DOHH2 (cell line): ENCODE data around the gene COLEC12.

Source experiments
- EZH2phosphoT487 ChIP-seq: fragments of 200-600 bp; sonication (generic); IDR thresholded peaks from 2 replicates; pipeline ENCODE4 v1.6.1; 2017; ENCODE audit warnings: borderline replicate concordance, mild to moderate bottlenecking, antibody characterized with exemption, low read length, moderate library complexity, mixed read lengths
- TF ChIP-seq, protein P1 (sequence below): fragments of 200-600 bp; sonication (generic); IDR thresholded peaks from one replicate; pipeline ENCODE4 v1.5.1; 2014; ENCODE audit warnings: antibody characterized with exemption, mild to moderate bottlenecking, low read depth, low read length; ENCODE audit not compliant: poor library complexity, severe bottlenecking

- TF ChIP-seq, protein P1, sequence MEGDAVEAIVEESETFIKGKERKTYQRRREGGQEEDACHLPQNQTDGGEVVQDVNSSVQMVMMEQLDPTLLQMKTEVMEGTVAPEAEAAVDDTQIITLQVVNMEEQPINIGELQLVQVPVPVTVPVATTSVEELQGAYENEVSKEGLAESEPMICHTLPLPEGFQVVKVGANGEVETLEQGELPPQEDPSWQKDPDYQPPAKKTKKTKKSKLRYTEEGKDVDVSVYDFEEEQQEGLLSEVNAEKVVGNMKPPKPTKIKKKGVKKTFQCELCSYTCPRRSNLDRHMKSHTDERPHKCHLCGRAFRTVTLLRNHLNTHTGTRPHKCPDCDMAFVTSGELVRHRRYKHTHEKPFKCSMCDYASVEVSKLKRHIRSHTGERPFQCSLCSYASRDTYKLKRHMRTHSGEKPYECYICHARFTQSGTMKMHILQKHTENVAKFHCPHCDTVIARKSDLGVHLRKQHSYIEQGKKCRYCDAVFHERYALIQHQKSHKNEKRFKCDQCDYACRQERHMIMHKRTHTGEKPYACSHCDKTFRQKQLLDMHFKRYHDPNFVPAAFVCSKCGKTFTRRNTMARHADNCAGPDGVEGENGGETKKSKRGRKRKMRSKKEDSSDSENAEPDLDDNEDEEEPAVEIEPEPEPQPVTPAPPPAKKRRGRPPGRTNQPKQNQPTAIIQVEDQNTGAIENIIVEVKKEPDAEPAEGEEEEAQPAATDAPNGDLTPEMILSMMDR, result no peak
- no peak for TF ChIP-seq EZH2phosphoT487
Measured at GRCh38 chr18:371609-371982, 128.9 kb downstream of the COLEC12 start.
